Suprapubic skin (tissue), 3 donors: ENCODE measurements around the gene REPS2.

ENCODE experiments used
- CTCF ChIP-seq, 2 donors: fragments of 200-600 bp in 1 of 2; fragments of 450-650 bp in 1 of 2; sonication (generic) in 1 of 2; IDR thresholded peaks; one replicate each; pipeline ENCODE4 v1.5.1; 2016 to 2019; ENCODE audit warnings: antibody characterized with exemption in 2 of 2, mild to moderate bottlenecking in 1 of 2, moderate library complexity in 1 of 2
- EP300 ChIP-seq: sonication (generic); formaldehyde crosslinking; IDR thresholded peaks from one replicate; pipeline ENCODE4 v1.6.1; 2017; ENCODE audit warnings: antibody characterized with exemption
- POLR2A ChIP-seq, 2 donors: fragments of 450-650 bp; IDR thresholded peaks; one replicate each; pipeline ENCODE4 v1.6.1; 2017; ENCODE audit warnings: antibody characterized with exemption in 2 of 2, mild to moderate bottlenecking in 2 of 2, moderate library complexity in 2 of 2

GRCh38 chrX:17072721-17073230 lies 126.3 kb downstream of the REPS2 start:
- TF ChIP-seq POLR2A (IDR thresholded peaks at IDR 0.05), result no peak
- no peak for TF ChIP-seq CTCF (IDR thresholded peaks at IDR 0.05)
- TF ChIP-seq EP300, result no peak
